H1 (cell line): ENCODE results near the gene ZNF429. TPM values are rescaled to one million over a fixed set of nuclear protein-coding genes. Genes with fewer than 3 reads are reported as not detected.

Experiments used
- CTCF ChIA-PET: fragments of 300-600 bp; sonication (Branson Sonifier 250); formaldehyde crosslinking; loops from one replicate; lab custom pipeline; 2021; ENCODE audit not compliant: partially characterized antibody; lab: Charles Lee
- POLR2A ChIA-PET: fragments of 300-600 bp; sonication (Branson Sonifier 250); formaldehyde crosslinking; loops from one replicate; lab custom pipeline; 2021; ENCODE audit warnings: inconsistent platforms; ENCODE audit not compliant: partially characterized antibody; lab: Charles Lee
- DNase-seq, 2 experiments: peaks; one replicate each; pipeline versions ENCODE4 v3.0.0 to v3.0.0-alpha.2; 2010 to 2022; ENCODE audit warnings: low spot score in 2 of 2, low read depth in 1 of 2, mixed read lengths in 1 of 2
- FAIRE-seq: peaks from 2 replicates; lab custom pipeline; 2011; peaks lifted over from hg19 to GRCh38; lab: Jason Lieb, UNC
- H2AFZ ChIP-seq: 2 replicates; pipeline ENCODE4 v1.8.1; 2012; ENCODE audit warnings: low read length, inconsistent platforms
- H2AK5ac ChIP-seq: 2 replicates; pipeline ENCODE4 v1.6.1; 2013; ENCODE audit warnings: low read depth, low read length
- H2BK120ac ChIP-seq: replicated peaks from 2 replicates; pipeline ENCODE3; 2013; ENCODE audit warnings: low read depth, low read length, inconsistent platforms
- H2BK12ac ChIP-seq: 2 replicates; pipeline ENCODE4 v1.6.1; 2013; ENCODE audit warnings: low read depth, low read length
- H2BK15ac ChIP-seq: 2 replicates; pipeline ENCODE4 v1.6.1; 2013; ENCODE audit warnings: low read length
- H2BK20ac ChIP-seq: 2 replicates; pipeline ENCODE4 v1.6.1; 2013; ENCODE audit warnings: low read length
- H2BK5ac ChIP-seq: 2 replicates; pipeline ENCODE4 v1.6.1; 2013; ENCODE audit warnings: low read depth, low read length
- H3K14ac ChIP-seq: 2 replicates; pipeline ENCODE4 v1.6.1; 2013; ENCODE audit warnings: inconsistent platforms; ENCODE audit not compliant: insufficient read length
- H3K18ac ChIP-seq: 2 replicates; pipeline ENCODE4 v1.6.1; 2013; ENCODE audit warnings: low read length; ENCODE audit errors: extremely low read depth
- H3K23ac ChIP-seq: 2 replicates; pipeline ENCODE4 v1.6.1; 2013; ENCODE audit warnings: inconsistent platforms; ENCODE audit not compliant: insufficient read length
- H3K23me2 ChIP-seq: 2 replicates; pipeline ENCODE4 v1.6.1; 2013; ENCODE audit warnings: low read depth, low read length
- H3K27ac ChIP-seq: 2 replicates; pipeline ENCODE4 v1.6.1; 2011; ENCODE audit warnings: low read depth, low read length, inconsistent platforms
- H3K27me3 ChIP-seq, 4 experiments: replicated peaks in 1 of 4; 1 replicate in 1 of 4; 2 replicates in 3 of 4; pipeline versions ENCODE4 v1.6.1 to v1.8.1; 2011 to 2013; ENCODE audit warnings: low read length in 3 of 4, mild to moderate bottlenecking in 3 of 4, inconsistent platforms in 2 of 4, mixed read lengths in 2 of 4, moderate library complexity in 1 of 4; ENCODE audit not compliant: control insufficient read depth in 3 of 4, insufficient read depth in 3 of 4; ENCODE audit errors: extremely low read depth in 1 of 4
- H3K36me3 ChIP-seq, 4 experiments: 2 replicates each; pipeline versions ENCODE4 v1.6.1 to v1.8.1; 2011 to 2013; ENCODE audit warnings: mild to moderate bottlenecking in 4 of 4, low read length in 3 of 4, moderate library complexity in 2 of 4, control low read depth in 1 of 4, inconsistent platforms in 1 of 4; ENCODE audit not compliant: insufficient read depth in 4 of 4, control insufficient read depth in 2 of 4
- H3K4ac ChIP-seq: replicated peaks from 2 replicates; pipeline ENCODE3; 2013; ENCODE audit warnings: low read length, low read depth, mixed read lengths, inconsistent platforms; ENCODE audit not compliant: insufficient read length
- H3K4me1 ChIP-seq, 4 experiments: replicated peaks in 1 of 4; 1 replicate in 1 of 4; 2 replicates in 3 of 4; pipeline versions ENCODE4 v1.6.1 to v1.8.1; 2011 to 2013; ENCODE audit warnings: low read length in 3 of 4, inconsistent platforms in 2 of 4, mixed read lengths in 1 of 4; ENCODE audit not compliant: insufficient read depth in 4 of 4, control insufficient read depth in 3 of 4
- H3K4me2 ChIP-seq, 2 experiments: 2 replicates each; pipeline versions ENCODE4 v1.6.1 to v1.8.1; 2011 to 2013; ENCODE audit warnings: low read depth in 2 of 2, low read length in 2 of 2, control low read depth in 1 of 2, inconsistent platforms in 1 of 2, mild to moderate bottlenecking in 1 of 2; ENCODE audit not compliant: insufficient read depth in 1 of 2
- H3K4me3 ChIP-seq, 4 experiments: fragments of 200-600, 300-600 bp in 1 of 4; sonication (generic), shearing (Covaris generic), sonication (Bioruptor Twin) in 1 of 4; 2 replicates each; pipeline versions ENCODE4 v1.5.1 to v1.8.1; 2011 to 2016; ENCODE audit warnings: low read length in 4 of 4, low read depth in 3 of 4, control low read depth in 2 of 4, inconsistent platforms in 2 of 4, mild to moderate bottlenecking in 2 of 4, mixed read lengths in 1 of 4, moderate library complexity in 1 of 4; ENCODE audit not compliant: insufficient read depth in 2 of 4; ENCODE audit errors: extremely low read depth in 1 of 4
- H3K56ac ChIP-seq: replicated peaks from 2 replicates; pipeline ENCODE3; 2013; ENCODE audit warnings: low read depth, mild to moderate bottlenecking, mixed read lengths, low read length, inconsistent platforms; ENCODE audit not compliant: insufficient read length
- H3K79me1 ChIP-seq: 2 replicates; pipeline ENCODE4 v1.6.1; 2013; ENCODE audit warnings: low read depth, low read length, control low read depth
- H3K79me2 ChIP-seq, 2 experiments: 2 replicates each; pipeline versions ENCODE4 v1.6.1 to v1.8.1; 2012 to 2013; ENCODE audit warnings: low read length in 2 of 2, mild to moderate bottlenecking in 2 of 2, inconsistent platforms in 1 of 2; ENCODE audit not compliant: insufficient read depth in 2 of 2, control insufficient read depth in 1 of 2
- H3K9ac ChIP-seq, 4 experiments: replicated peaks in 1 of 4; 1 replicate in 1 of 4; 2 replicates in 3 of 4; pipeline versions ENCODE4 v1.6.1 to v1.8.1; 2011 to 2013; ENCODE audit warnings: low read depth in 3 of 4, low read length in 3 of 4, control low read depth in 2 of 4, mild to moderate bottlenecking in 2 of 4, moderate library complexity in 2 of 4, inconsistent platforms in 1 of 4; ENCODE audit errors: extremely low read depth in 1 of 4
- H3K9me3 ChIP-seq, 2 experiments: 2 replicates each; pipeline versions ENCODE4 v1.6.1 to v1.8.1; 2012 to 2013; ENCODE audit warnings: mild to moderate bottlenecking in 2 of 2, moderate library complexity in 2 of 2, control low read depth in 1 of 2, inconsistent platforms in 1 of 2, low read depth in 1 of 2, low read length in 1 of 2, mixed read lengths in 1 of 2; ENCODE audit not compliant: insufficient read depth in 2 of 2
- H4K20me1 ChIP-seq, 2 experiments: replicated peaks in 1 of 2; 2 replicates each; pipeline versions ENCODE3 to v1.8.1; 2011 to 2013; ENCODE audit warnings: inconsistent platforms in 2 of 2, low read length in 2 of 2, mild to moderate bottlenecking in 1 of 2; ENCODE audit not compliant: insufficient read depth in 2 of 2, control insufficient read depth in 1 of 2
- H4K5ac ChIP-seq: 2 replicates; pipeline ENCODE4 v1.6.1; 2013; ENCODE audit warnings: low read length, low read depth, mixed read lengths, inconsistent platforms; ENCODE audit not compliant: insufficient read length
- H4K8ac ChIP-seq: 2 replicates; pipeline ENCODE4 v1.8.0; 2013; ENCODE audit warnings: mild to moderate bottlenecking, moderate library complexity, low read length, inconsistent platforms; ENCODE audit not compliant: insufficient read depth; ENCODE audit errors: extremely low read depth
- H4K91ac ChIP-seq: replicated peaks from 2 replicates; pipeline ENCODE3; 2013; ENCODE audit warnings: low read length, mixed read lengths, inconsistent platforms; ENCODE audit not compliant: insufficient read length
- CEBPB ChIP-seq: IDR thresholded peaks from 2 replicates; pipeline ENCODE4 v1.6.1; 2012; ENCODE audit warnings: low read depth, low read length
- CHD1 ChIP-seq: IDR thresholded peaks from 2 replicates; pipeline ENCODE4 v1.6.1; 2012; ENCODE audit warnings: low read depth, low read length, improper control_type of control experiment
- EGR1 ChIP-seq: IDR thresholded peaks from 2 replicates; pipeline ENCODE4 v1.6.1; 2011; ENCODE audit warnings: low read depth, low read length, borderline replicate concordance
- EP300 ChIP-seq, 2 experiments: IDR thresholded peaks; 1 replicate in 1 of 2; 2 replicates in 1 of 2; pipeline ENCODE4 v1.6.1; 2011 to 2012; ENCODE audit warnings: low read depth in 2 of 2, low read length in 2 of 2, mild to moderate bottlenecking in 2 of 2, borderline replicate concordance in 1 of 2, inconsistent platforms in 1 of 2, moderate library complexity in 1 of 2
- KDM4A ChIP-seq: IDR thresholded peaks from one replicate; pipeline ENCODE4 v1.7.1; 2012; ENCODE audit warnings: low read depth, mild to moderate bottlenecking, moderate library complexity, low read length, inconsistent platforms; ENCODE audit not compliant: severe bottlenecking
- POLR2AphosphoS5 ChIP-seq: IDR thresholded peaks from 2 replicates; pipeline ENCODE4 v1.6.1; 2011; ENCODE audit warnings: low read depth, low read length
- TAF1 ChIP-seq: IDR thresholded peaks from 2 replicates; pipeline ENCODE4 v1.6.1; 2011; ENCODE audit warnings: mild to moderate bottlenecking, low read depth, low read length
- TEAD4 ChIP-seq: IDR thresholded peaks from 2 replicates; pipeline ENCODE4 v1.6.1; 2012; ENCODE audit warnings: low read depth, low read length, inconsistent platforms, mixed read lengths
- WGBS, 2 experiments: shearing (Covaris generic) in 1 of 2; methylation state at CpG; one replicate each; pipeline versions ENCODE4 v1.1.6 to v1.1.7; 2013 to 2015; ENCODE audit warnings: low lambda C conversion rate in 2 of 2, mixed read lengths in 2 of 2, inconsistent platforms in 1 of 2, low coverage in 1 of 2, missing lambda C conversion rate in 1 of 2; ENCODE audit not compliant: insufficient replicate concordance in 2 of 2, insufficient coverage in 1 of 2, insufficient read length in 1 of 2; ENCODE audit errors: extremely low coverage in 1 of 2, missing lambda C conversion rate in 1 of 2; 5-methylcytosine and 5-hydroxymethylcytosine counted together
- polyA plus RNA-seq, 7 experiments: library from polyadenylated mRNA; depleted of rRNA in 3 of 7; stranded (reverse) in 5 of 7; unstranded in 2 of 7; fragments of >200 nt in 5 of 7; fragments of 200-250 nt in 2 of 7; gene quantifications; 1 replicate in 5 of 7; 2 replicates in 1 of 7; 4 replicates in 1 of 7; pipeline versions ENCODE4 v1.2.1 to v1.2.3, GENCODE V29; 2011 to 2013; ENCODE audit warnings: missing spikeins in 2 of 7, mixed read lengths in 2 of 7
- total RNA-seq: library from RNA; stranded (reverse); fragmentation: NEBNext Ultra II Directional; extraction: Animal tissue kit (Norgen Biotek cat#: 25700); gene quantifications from 2 replicates; pipeline ENCODE4 v1.2.1, GENCODE V29; 2021

Gene ZNF429
- total and polyA plus RNA-seq, 2 of the 8 experiments (the other 6 are each of a cell fraction or from before 2014, with no cell fraction given), result 10.9 to 15.0 TPM

- no peak overlapping the region for H4K8ac ChIP-seq
- no peak overlapping the region for H3K4me2 ChIP-seq
- CTCF ChIA-PET, result no interaction called here
- FAIRE-seq (no peak), DNase-seq (no peak)
- no peaks in the 10 kb centered on the region for H3K27me3 ChIP-seq
- H3K23me2 ChIP-seq, result no peaks in the 10 kb centered on the region
- no peak overlapping the region for H4K5ac ChIP-seq
- no peak overlapping the region for H2AFZ ChIP-seq
- H2BK5ac ChIP-seq, result no peak overlapping the region
- no peaks in the 10 kb centered on the region for H3K9me3 ChIP-seq
- no peak overlapping the region for H2BK15ac ChIP-seq
- H3K18ac ChIP-seq, result no peak overlapping the region
- no peak overlapping the region for H4K91ac ChIP-seq
- H3K4ac ChIP-seq, result no peak overlapping the region
- no peak overlapping the region for H2AK5ac ChIP-seq
- no peak for TF ChIP-seq CHD1
- no peak for TF ChIP-seq POLR2AphosphoS5
- TF ChIP-seq TEAD4, result no peak
- TF ChIP-seq EGR1, result no peak
- no peak for TF ChIP-seq CEBPB
- TF ChIP-seq EP300 (IDR thresholded peaks at IDR 0.05; ENCODE audit: borderline replicate concordance in 1 of 2, low read depth in 2 of 2, low read length in 2 of 2), result no peak
- TF ChIP-seq TAF1, result no peak
- no peak for TF ChIP-seq KDM4A
- H2BK20ac ChIP-seq, result no peak overlapping the region
- no peak overlapping the region for H3K27ac ChIP-seq
- H3K36me3 ChIP-seq, result no peaks in the 10 kb centered on the region
- no peaks in the 10 kb centered on the region for H4K20me1 ChIP-seq
- no peak overlapping the region for H3K14ac ChIP-seq
- POLR2A ChIA-PET, result interaction anchor here (1.1 kb wide), 1 partner anchor 60 kb away, joined by 3 read pairs; the partner anchor contains the start of gene ZNF429
- 83% methylated on average over 3 of the region's 3 CpGs; no CpG with 5 or more reads in 1 of the 2 experiments for WGBS, 2 experiments
- no peak overlapping the region for H2BK120ac ChIP-seq
- H3K79me2 ChIP-seq, result no peaks in the 10 kb centered on the region
- H3K79me1 ChIP-seq, result no peaks in the 10 kb centered on the region
- no peak overlapping the region for H3K9ac ChIP-seq
- H3K23ac ChIP-seq, result no peak overlapping the region
- H2BK12ac ChIP-seq, result no peak overlapping the region
- no peak overlapping the region for H3K4me3 ChIP-seq
- H3K4me1 ChIP-seq, result no peaks in the 10 kb centered on the region
- H3K56ac ChIP-seq, result no peak overlapping the region
These were observed 60.7 kb downstream of the ZNF429 start for GRCh38 chr19:21566073-21566472.
